ENCODE measurements around the gene SDHC. TPM values are rescaled to one million over a fixed set of nuclear protein-coding genes. Genes with fewer than 3 reads are reported as not detected.

The SDHC gene
- total and polyA plus RNA-seq, 2 of the 8 experiments (the other 6 are each of a cell fraction or from before 2014, with no cell fraction given): 224 to 305 TPM

DNA sequence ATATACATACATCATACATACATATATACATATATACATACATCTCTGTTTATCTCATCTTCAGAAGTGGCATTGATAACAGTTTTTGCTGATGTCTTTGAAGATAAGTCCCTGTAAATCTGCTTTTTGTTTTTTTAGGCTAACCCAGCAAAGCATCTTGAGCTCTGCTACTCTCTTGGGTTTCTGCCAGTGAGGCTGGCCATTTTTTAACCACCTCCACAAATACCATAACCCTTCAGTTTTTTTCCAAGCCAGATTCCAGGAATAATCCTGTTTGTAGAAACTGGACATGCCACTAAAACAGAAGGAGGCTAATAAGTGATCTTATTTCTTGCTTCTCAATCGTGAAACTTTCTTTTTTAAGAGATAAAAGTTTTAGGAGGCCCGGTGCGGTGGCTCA is 21.6 kb downstream of the SDHC start:
- 100% methylated on average over 3 of the region's 3 CpGs; no CpG with 5 or more reads in 1 of the 2 experiments for WGBS, 2 experiments (ENCODE audit: extremely low coverage in 1 of 2, insufficient coverage in 1 of 2, insufficient read length in 1 of 2, insufficient replicate concordance in 2 of 2, low coverage in 1 of 2, low lambda C conversion rate in 2 of 2, missing lambda C conversion rate in 1 of 2)
- Histone ChIP-seq H2AK5ac (ENCODE audit: low read depth, low read length) (no peak overlapping the region), H3K36me3 (ENCODE audit: control insufficient read depth in 2 of 4, insufficient read depth in 4 of 4, low read length in 3 of 4) (peaks cover 0 to 38% (median 13%) of the 10 kb centered on the region in 4 experiments; a peak in 3 of 8 replicates), H3K4ac (replicated peaks; ENCODE audit: insufficient read length, low read depth, low read length) (no peak overlapping the region), H4K91ac (replicated peaks; ENCODE audit: insufficient read length, low read length) (no peak overlapping the region), H3K4me1 (replicated peaks in 1 of 4; ENCODE audit: control insufficient read depth in 3 of 4, insufficient read depth in 4 of 4, low read length in 3 of 4) (no peaks in the 10 kb centered on the region), H2BK5ac (ENCODE audit: low read depth, low read length) (no peak overlapping the region), H3K79me1 (ENCODE audit: low read depth, low read length) (no peaks in the 10 kb centered on the region), H3K4me2 (ENCODE audit: insufficient read depth in 1 of 2, low read depth in 2 of 2, low read length in 2 of 2) (no peak overlapping the region), H3K9ac (replicated peaks in 1 of 4; ENCODE audit: extremely low read depth in 1 of 4, low read depth in 3 of 4, low read length in 3 of 4) (no peak overlapping the region), H2BK12ac (ENCODE audit: low read depth, low read length) (no peak overlapping the region), H4K20me1 (replicated peaks in 1 of 2; ENCODE audit: control insufficient read depth in 1 of 2, insufficient read depth in 2 of 2, low read length in 2 of 2) (no peaks in the 10 kb centered on the region), H2AFZ (ENCODE audit: low read length) (no peak overlapping the region), H3K18ac (ENCODE audit: extremely low read depth, low read length) (no peak overlapping the region), H3K4me3 (ENCODE audit: extremely low read depth in 1 of 4, insufficient read depth in 2 of 4, low read depth in 3 of 4, low read length in 4 of 4) (no peak overlapping the region), H4K5ac (ENCODE audit: insufficient read length, low read depth, low read length) (no peak overlapping the region), H4K8ac (ENCODE audit: extremely low read depth, insufficient read depth, low read length) (no peak overlapping the region), H3K23me2 (ENCODE audit: low read depth, low read length) (no peaks in the 10 kb centered on the region), H3K14ac (ENCODE audit: insufficient read length) (no peak overlapping the region), H3K27ac (ENCODE audit: low read depth, low read length) (no peak overlapping the region), H3K27me3 (replicated peaks in 1 of 4; ENCODE audit: control insufficient read depth in 3 of 4, extremely low read depth in 1 of 4, insufficient read depth in 3 of 4, low read length in 3 of 4) (no peaks in the 10 kb centered on the region), H2BK15ac (ENCODE audit: low read length) (no peak overlapping the region), H2BK120ac (replicated peaks; ENCODE audit: low read depth, low read length) (no peak overlapping the region), H3K23ac (ENCODE audit: insufficient read length) (no peak overlapping the region), H3K79me2 (ENCODE audit: control insufficient read depth in 1 of 2, insufficient read depth in 2 of 2, low read length in 2 of 2) (no peaks in the 10 kb centered on the region), H3K56ac (replicated peaks; ENCODE audit: insufficient read length, low read depth, low read length) (no peak overlapping the region), H2BK20ac (ENCODE audit: low read length) (no peak overlapping the region), H3K9me3 (ENCODE audit: insufficient read depth in 2 of 2, low read depth in 1 of 2, low read length in 1 of 2) (no peaks in the 10 kb centered on the region)
- DNase-seq (ENCODE audit: low read depth in 1 of 2, low spot score in 2 of 2) (no peak), FAIRE-seq (no peak)
- TF ChIP-seq NRF1 (IDR thresholded peaks at IDR 0.05; ENCODE audit: low read depth, low read length) (no peak), CEBPB (IDR thresholded peaks at IDR 0.05; ENCODE audit: low read depth, low read length) (no peak), TAF1 (IDR thresholded peaks at IDR 0.05; ENCODE audit: low read depth, low read length) (no peak), SIRT6 (IDR thresholded peaks at IDR 0.05; ENCODE audit: low read length) (no peak), HDAC6 (IDR thresholded peaks at IDR 0.05; ENCODE audit: low read depth, low read length) (no peak)
- ChIA-PET CTCF (ENCODE audit: partially characterized antibody) (no interaction called here), POLR2A (ENCODE audit: partially characterized antibody) (no interaction called here)

Data from H1 (cell line).